NT2/D1 (cell line): ENCODE data around the gene FLRT1.

Experiments used
- DNase-seq: peaks from one replicate; pipeline ENCODE4 v3.0.0-alpha.2; 2011; ENCODE audit warnings: low read depth, low spot score
- H3K27me3 ChIP-seq: 2 replicates; pipeline ENCODE4 v1.6.0; 2011; ENCODE audit warnings: mild to moderate bottlenecking; ENCODE audit not compliant: insufficient read length, insufficient read depth
- H3K36me3 ChIP-seq: 2 replicates; pipeline ENCODE4 v1.6.1; 2011; ENCODE audit warnings: mild to moderate bottlenecking, low read length, mixed read lengths; ENCODE audit not compliant: insufficient read depth, insufficient read length
- H3K4me1 ChIP-seq: 2 replicates; pipeline ENCODE4 v1.5.1; 2011; ENCODE audit not compliant: insufficient read depth, insufficient read length
- H3K4me3 ChIP-seq: 2 replicates; pipeline ENCODE4 v1.5.1; 2011; ENCODE audit warnings: low read depth; ENCODE audit not compliant: insufficient read length
- H3K9ac ChIP-seq: 2 replicates; pipeline ENCODE4 v1.6.0; 2011; ENCODE audit warnings: low read depth; ENCODE audit not compliant: insufficient read length
- H3K9me3 ChIP-seq: 2 replicates; pipeline ENCODE4 v1.5.1; 2011; ENCODE audit warnings: mild to moderate bottlenecking, low read length; ENCODE audit not compliant: insufficient read depth
- SUZ12 ChIP-seq: IDR thresholded peaks from 2 replicates; pipeline ENCODE4 v1.6.1; 2011; ENCODE audit not compliant: insufficient read length, insufficient read depth; ENCODE audit errors: extremely low read depth
- YY1 ChIP-seq: IDR thresholded peaks from 2 replicates; pipeline ENCODE4 v1.6.1; 2011; ENCODE audit not compliant: insufficient read length, insufficient read depth
- ZNF274 ChIP-seq: IDR thresholded peaks from 2 replicates; pipeline ENCODE4 v1.6.1; 2011; ENCODE audit warnings: mild to moderate bottlenecking, low read depth, low read length

FLRT1 gene

DNA sequence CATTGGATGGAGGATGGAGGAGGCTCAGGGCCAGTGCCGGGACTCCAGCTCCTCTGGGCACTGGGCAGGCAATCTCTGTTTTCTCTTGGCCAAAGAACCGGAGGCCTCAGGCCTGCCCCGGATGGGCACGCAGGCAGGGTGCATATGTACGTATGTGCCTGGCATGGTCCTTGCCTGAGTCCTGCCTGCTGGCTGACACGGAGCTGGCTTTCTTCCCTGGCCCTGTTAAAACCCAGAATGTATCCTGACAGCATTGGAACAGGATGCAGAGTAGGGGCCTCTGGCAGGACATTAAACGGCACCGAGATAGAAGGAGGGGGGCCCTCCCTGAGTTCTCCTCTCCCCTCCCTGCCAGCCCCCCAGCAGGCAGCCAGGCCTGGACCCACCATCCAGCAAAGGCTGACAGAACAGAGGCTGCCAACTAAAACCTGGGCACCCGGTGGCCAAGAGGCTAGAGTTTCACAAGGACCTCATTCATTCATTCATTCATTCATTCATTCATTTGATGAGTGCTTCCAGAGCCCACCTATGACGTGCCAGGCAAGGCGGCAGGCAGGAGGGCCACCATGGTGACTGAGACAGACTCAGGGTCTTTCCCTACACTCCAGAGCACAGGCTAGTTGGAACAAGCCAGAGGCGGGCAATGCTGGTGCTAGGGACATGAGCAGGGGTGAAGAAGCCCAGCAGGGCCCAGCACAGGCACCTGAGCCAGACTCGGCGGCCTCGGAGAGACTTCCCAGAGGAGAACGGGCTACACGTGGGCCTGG, 28.8 kb downstream of the FLRT1 start:
- Histone ChIP-seq H3K9me3 (no peaks in the 10 kb centered on the region), H3K4me1 (peaks cover 24% of the 10 kb centered on the region), H3K4me3 (no peak overlapping the region), H3K9ac (no peak overlapping the region), H3K27me3 (peaks cover 58% of the 10 kb centered on the region), H3K36me3 (no peaks in the 10 kb centered on the region)
- TF ChIP-seq YY1 (no peak), SUZ12 (no peak), ZNF274 (no peak)
- no peak for DNase-seq

- Histone ChIP-seq H3K9ac (no peak overlapping the region), H3K4me3 (no peak overlapping the region), H3K36me3 (no peaks in the 10 kb centered on the region), H3K27me3 (peaks cover 54% of the 10 kb centered on the region), H3K4me1 (peaks cover 29% of the 10 kb centered on the region), H3K9me3 (no peaks in the 10 kb centered on the region)
- DNase-seq, result no peak
- no peak for TF ChIP-seq YY1
- TF ChIP-seq SUZ12, result no peak
- TF ChIP-seq ZNF274, result no peak
Measured at GRCh38 chr11:64065141-64065465, 29.4 kb downstream of the FLRT1 start.

- Histone ChIP-seq H3K36me3 (no peaks in the 10 kb centered on the region), H3K27me3 (peaks cover 48% of the 10 kb centered on the region), H3K9ac (no peak overlapping the region), H3K4me3 (no peak overlapping the region), H3K9me3 (no peaks in the 10 kb centered on the region), H3K4me1 (peaks cover 29% of the 10 kb centered on the region)
- no peak for DNase-seq
- TF ChIP-seq SUZ12, result no peak
- TF ChIP-seq ZNF274, result no peak
- TF ChIP-seq YY1, result no peak
Measured at GRCh38 chr11:64065712-64066111, 30.0 kb downstream of the FLRT1 start.

DNA sequence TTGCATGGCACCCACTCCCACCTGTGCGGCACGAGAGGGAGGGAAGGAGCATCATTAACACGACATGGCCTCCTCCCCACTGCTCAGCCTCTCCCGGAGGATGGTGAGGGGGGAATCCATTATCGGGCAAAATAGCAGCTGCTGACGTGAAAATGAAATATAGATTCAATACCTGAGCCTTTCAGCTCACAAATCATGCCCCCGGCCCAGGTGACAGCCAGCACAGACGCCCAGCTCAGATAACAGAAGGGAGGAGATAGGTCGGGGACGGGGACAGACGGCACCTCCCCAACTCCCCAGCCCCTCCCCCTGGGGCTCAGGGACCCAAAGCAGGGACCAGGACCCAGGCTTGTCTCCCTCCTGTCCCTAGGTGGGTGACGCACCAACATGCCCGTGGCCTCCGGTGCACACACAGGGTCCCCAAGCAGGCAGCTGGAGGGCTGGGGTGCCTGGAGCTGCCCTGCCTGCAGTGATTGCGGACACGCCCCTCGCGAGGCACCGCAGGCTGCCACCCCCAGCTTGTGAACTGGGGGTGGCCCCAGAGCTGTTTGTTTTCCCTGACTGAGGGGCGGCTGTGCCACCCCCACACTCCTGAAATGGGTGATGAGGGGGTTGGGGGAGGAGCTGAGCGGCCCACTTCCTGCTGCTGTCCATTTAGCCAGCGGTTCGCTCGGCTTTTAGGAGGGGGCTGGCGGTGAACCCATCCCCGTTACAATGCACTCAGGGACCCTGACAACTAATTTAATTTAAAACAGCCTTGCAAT, 31.7 kb downstream of the FLRT1 start:
- Histone ChIP-seq H3K4me3 (no peak overlapping the region), H3K9ac (no peak overlapping the region), H3K27me3 (peaks cover 49% of the 10 kb centered on the region), H3K4me1 (peaks cover 36% of the 10 kb centered on the region), H3K9me3 (no peaks in the 10 kb centered on the region), H3K36me3 (no peaks in the 10 kb centered on the region)
- no peak for TF ChIP-seq ZNF274
- no peak for TF ChIP-seq YY1
- TF ChIP-seq SUZ12, result no peak
- no peak for DNase-seq

DNA sequence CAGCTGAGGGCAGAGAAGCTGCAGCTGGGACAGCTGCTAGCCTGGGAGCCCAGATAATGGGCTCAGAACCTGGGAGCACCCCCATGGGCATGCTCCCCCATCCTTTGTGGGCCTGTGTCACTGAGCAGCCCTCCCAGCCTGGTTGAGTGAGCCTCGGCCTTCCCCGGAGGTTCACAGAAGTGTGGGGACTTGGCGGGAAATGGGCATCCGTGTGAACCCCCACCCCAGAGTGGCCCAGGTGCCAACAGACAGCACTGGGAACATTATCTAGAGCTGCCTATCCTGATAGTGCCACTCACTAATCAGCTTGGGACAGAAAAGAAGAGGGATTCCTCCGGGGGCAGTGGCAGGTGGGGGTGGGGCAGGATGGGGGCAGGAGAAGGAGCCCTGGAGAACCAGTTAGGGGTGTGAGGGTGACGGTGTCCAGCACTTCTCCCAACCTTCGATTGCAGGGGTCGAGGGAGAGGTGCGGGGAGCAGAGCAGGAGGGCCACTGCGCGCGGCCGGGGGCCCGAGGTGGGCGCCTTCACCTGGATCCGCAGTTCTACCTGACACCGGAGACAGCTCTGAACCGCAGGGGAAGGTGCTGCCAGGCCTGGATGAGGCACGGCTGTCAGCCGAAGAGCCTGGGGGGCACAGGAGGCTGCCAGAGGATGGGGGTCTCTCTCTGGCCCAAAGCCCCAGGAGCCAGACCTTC, 33.1 kb downstream of the FLRT1 start:
- Histone ChIP-seq H3K9me3 (no peaks in the 10 kb centered on the region), H3K9ac (peak overlapping the region; percentile 25), H3K4me3 (no peak overlapping the region), H3K36me3 (no peaks in the 10 kb centered on the region), H3K27me3 (peaks cover 50% of the 10 kb centered on the region), H3K4me1 (peaks cover 33% of the 10 kb centered on the region)
- TF ChIP-seq YY1 (no peak), ZNF274 (no peak), SUZ12 (no peak)
- no peak for DNase-seq

GRCh38 chr11:64069401-64070313, 33.9 kb downstream of the FLRT1 start:
- no peak for DNase-seq

More at GRCh38 chr11:64069401-64070313, 33.9 kb downstream of the FLRT1 start:
- TF ChIP-seq YY1 (no peak), SUZ12 (no peak), ZNF274 (no peak)
- Histone ChIP-seq H3K36me3 (no peaks in the 10 kb centered on the region), H3K4me3 (no peak overlapping the region), H3K9ac (no peak overlapping the region), H3K9me3 (no peaks in the 10 kb centered on the region), H3K4me1 (peaks cover 35% of the 10 kb centered on the region), H3K27me3 (peaks cover 50% of the 10 kb centered on the region)
